Uterus (tissue), 4 donors: ENCODE measurements around the gene TSPAN17. TPM values are rescaled to one million over a fixed set of nuclear protein-coding genes. Genes with fewer than 3 reads are reported as not detected.

Experiments used
- DNase-seq, 2 donors: peaks; one replicate each; pipeline ENCODE4 v3.0.0-alpha.2; 2019 to 2020
- H3K27ac ChIP-seq, 2 donors: fragments of 200-600 bp; sonication (generic); 1 replicate in 1 of 2; 2 replicates in 1 of 2; pipeline ENCODE4 v1.5.1; 2016 to 2018
- H3K27me3 ChIP-seq, 2 donors: fragments of 200-600 bp; sonication (generic); one replicate each; pipeline ENCODE4 v1.5.1; 2018 to 2019; ENCODE audit warnings: control low read depth in 1 of 2
- H3K36me3 ChIP-seq, 2 donors: fragments of 200-600 bp; sonication (generic); one replicate each; pipeline ENCODE4 v1.5.1; 2019; ENCODE audit warnings: control low read depth in 1 of 2
- H3K4me1 ChIP-seq, 2 donors: fragments of 200-600 bp; sonication (generic); one replicate each; pipeline ENCODE4 v1.5.1; 2018 to 2019; ENCODE audit warnings: control low read depth in 1 of 2
- H3K4me3 ChIP-seq, 2 donors: fragments of 200-600 bp; sonication (generic); 1 replicate in 1 of 2; 2 replicates in 1 of 2; pipeline ENCODE4 v1.5.1; 2018 to 2019; ENCODE audit warnings: mild to moderate bottlenecking in 1 of 2
- H3K9me3 ChIP-seq, 2 donors: fragments of 200-600 bp; sonication (generic); one replicate each; pipeline ENCODE4 v1.5.1; 2019; ENCODE audit warnings: control low read depth in 1 of 2
- CTCF ChIP-seq, 4 experiments: fragments of 200-600 bp in 2 of 4; fragments of 450-650 bp in 2 of 4; sonication (generic) in 2 of 4; IDR thresholded peaks; one replicate each; pipeline ENCODE4 v1.5.1; 2016 to 2019; ENCODE audit warnings: antibody characterized with exemption in 4 of 4, mild to moderate bottlenecking in 2 of 4, moderate library complexity in 1 of 4
- POLR2A ChIP-seq, 2 donors: fragments of 450-650 bp; IDR thresholded peaks; one replicate each; pipeline ENCODE4 v1.6.1; 2016; ENCODE audit warnings: antibody characterized with exemption in 2 of 2, mild to moderate bottlenecking in 1 of 2, moderate library complexity in 1 of 2
- intact Hi-C: fragments of 100-400 bp; cut with DNase I; formaldehyde crosslinking; loops from one replicate; pipeline ENCODE4 v1.15.1; 2023; ENCODE audit warnings: low total_unique reads
- total RNA-seq, 4 donors: library from RNA; depleted of rRNA in 3 of 4; stranded (reverse); fragments of >200 nt in 3 of 4; gene quantifications; one replicate each; pipeline versions ENCODE4 v1.1.0 to v1.2.4, GENCODE V29; 2014 to 2023
- donor health status: DM: yes; HTN: yes; CAD: no.

TSPAN17 gene
- total RNA-seq, 4 donors from 2014 or later: 10.0 to 45.6 (median 20.2) TPM

DNA sequence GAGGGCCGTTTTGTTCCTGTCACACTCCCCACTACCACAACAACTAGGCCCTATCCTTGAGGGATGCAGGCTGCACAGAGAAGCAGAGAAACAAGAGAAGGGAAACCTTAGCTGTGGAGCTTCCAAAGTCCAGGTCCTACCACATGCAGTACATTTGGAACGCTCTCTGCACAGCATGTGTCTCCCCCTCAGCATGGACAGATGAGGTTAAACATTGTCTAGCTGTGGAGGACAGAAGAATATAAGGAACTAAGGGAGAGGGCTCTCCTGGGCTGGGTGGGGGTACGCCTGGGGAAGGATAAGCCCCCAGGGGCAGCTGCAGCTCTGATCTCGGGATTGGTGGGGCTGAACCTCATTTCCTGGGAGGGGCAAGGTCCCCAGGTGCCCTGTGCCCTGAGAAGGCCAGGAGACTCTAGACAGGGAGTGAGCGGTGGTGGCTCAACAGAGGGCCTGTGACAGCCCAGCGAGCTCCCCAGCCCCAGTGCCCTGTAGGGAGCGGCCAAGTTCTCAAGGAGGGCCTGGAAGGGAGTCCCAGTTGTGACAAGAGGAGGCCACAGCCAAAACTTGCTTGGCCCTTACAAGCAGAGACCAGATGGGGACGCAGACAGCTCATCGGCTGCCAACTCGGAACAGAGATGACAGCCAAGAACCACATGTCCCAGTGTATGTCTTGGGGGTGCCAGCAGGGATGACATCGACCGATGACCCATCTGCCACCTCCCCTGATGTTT is 30.1 kb downstream of the TSPAN17 start:
- Histone ChIP-seq H3K27ac (no peak overlapping the region), H3K36me3 (no peaks in the 10 kb centered on the region), H3K4me3 (no peak overlapping the region), H3K27me3 (peaks cover 0 to 15% of the 10 kb centered on the region in 2 donors), H3K9me3 (no peaks in the 10 kb centered on the region), H3K4me1 (peaks cover 0 to 5% of the 10 kb centered on the region in 2 donors)
- no peak for TF ChIP-seq POLR2A (IDR thresholded peaks at IDR 0.05)
- no peak for TF ChIP-seq CTCF (IDR thresholded peaks at IDR 0.05)
- intact Hi-C loops: no loop called here
- DNase-seq: no peak

GRCh38 chr5:176678584-176678983 is 31.3 kb downstream of the TSPAN17 start:
- Histone ChIP-seq H3K4me1 (peaks cover 0 to 5% of the 10 kb centered on the region in 2 donors), H3K27me3 (peaks cover 0 to 15% of the 10 kb centered on the region in 2 donors), H3K4me3 (no peak overlapping the region), H3K36me3 (no peaks in the 10 kb centered on the region), H3K9me3 (no peaks in the 10 kb centered on the region), H3K27ac (no peak overlapping the region)
- TF ChIP-seq CTCF (IDR thresholded peaks at IDR 0.05) (no peak), POLR2A (IDR thresholded peaks at IDR 0.05) (no peak)
- intact Hi-C loops: no loop called here
- no peak for DNase-seq

GRCh38 chr5:176679365-176680225 is 32.3 kb downstream of the TSPAN17 start:
- no peak for TF ChIP-seq POLR2A (IDR thresholded peaks at IDR 0.05)
- no peak for TF ChIP-seq CTCF (IDR thresholded peaks at IDR 0.05)
- no peak overlapping the region for H3K27ac ChIP-seq
- peaks cover 0 to 5% of the 10 kb centered on the region in 2 donors for H3K4me1 ChIP-seq
- H3K4me3 ChIP-seq: no peak overlapping the region
- H3K36me3 ChIP-seq: no peaks in the 10 kb centered on the region
- DNase-seq: no peak
- no peaks in the 10 kb centered on the region for H3K9me3 ChIP-seq
- peaks cover 0 to 15% of the 10 kb centered on the region in 2 donors for H3K27me3 ChIP-seq
- intact Hi-C loops: no loop called here

GRCh38 chr5:176680226-176680563 is 32.9 kb downstream of the TSPAN17 start:
- intact Hi-C loops: no loop called here
- no peak overlapping the region for H3K4me3 ChIP-seq
- no peaks in the 10 kb centered on the region for H3K36me3 ChIP-seq
- no peaks in the 10 kb centered on the region for H3K9me3 ChIP-seq
- no peak for TF ChIP-seq POLR2A (IDR thresholded peaks at IDR 0.05)
- TF ChIP-seq CTCF (IDR thresholded peaks at IDR 0.05): no peak
- H3K4me1 ChIP-seq: peaks cover 0 to 5% of the 10 kb centered on the region in 2 donors
- peaks cover 0 to 15% of the 10 kb centered on the region in 2 donors for H3K27me3 ChIP-seq
- H3K27ac ChIP-seq: no peak overlapping the region
- no peak for DNase-seq

- intact Hi-C loops: no loop called here
- no peak for TF ChIP-seq CTCF (IDR thresholded peaks at IDR 0.05)
- TF ChIP-seq POLR2A (IDR thresholded peaks at IDR 0.05): no peak
- H3K27me3 ChIP-seq: peaks cover 0 to 15% of the 10 kb centered on the region in 2 donors
- no peaks in the 10 kb centered on the region for H3K36me3 ChIP-seq
- H3K27ac ChIP-seq: no peak overlapping the region
- no peak overlapping the region for H3K4me3 ChIP-seq
- DNase-seq: no peak
- H3K9me3 ChIP-seq: no peaks in the 10 kb centered on the region
- H3K4me1 ChIP-seq: peaks cover 0 to 5% of the 10 kb centered on the region in 2 donors
Observed at GRCh38 chr5:176682016-176682531, 34.8 kb downstream of the TSPAN17 start.
